Measurements from ENCODE around the gene TRAK2. TPM values are rescaled to one million over a fixed set of nuclear protein-coding genes. Genes with fewer than 3 reads are reported as not detected.

Gene TRAK2
- total RNA-seq, 2 donors from 2014 or later, result 31.4 to 40.7 TPM

DNA sequence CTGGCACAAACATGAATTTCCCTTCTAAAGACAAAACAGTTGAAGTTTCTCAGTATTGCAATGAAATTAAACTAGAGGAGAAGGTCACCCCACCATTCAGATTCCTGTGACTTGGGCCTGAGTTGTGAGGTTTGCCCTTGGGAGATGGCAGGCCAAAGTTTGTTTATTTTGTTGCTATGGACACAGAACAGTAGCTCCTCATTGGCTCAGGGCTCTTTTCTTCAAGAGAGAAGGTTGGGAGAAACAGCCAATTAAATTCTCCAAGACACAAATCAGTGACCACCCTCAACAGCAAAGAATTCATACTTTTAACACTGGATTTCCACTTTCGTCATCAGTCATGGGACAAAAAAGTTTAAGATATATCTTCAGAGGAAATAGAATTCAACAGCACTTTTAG is 94.0 kb downstream of the TRAK2 start, which contains the start of gene FLACC1:
TSS of gene FLACC1 (minus strand) at position 125 of the 400 bp plus-strand sequence. CDS start 5,941 bp downstream, outside the sequence.
- ATAC-seq, result no peak

DNA sequence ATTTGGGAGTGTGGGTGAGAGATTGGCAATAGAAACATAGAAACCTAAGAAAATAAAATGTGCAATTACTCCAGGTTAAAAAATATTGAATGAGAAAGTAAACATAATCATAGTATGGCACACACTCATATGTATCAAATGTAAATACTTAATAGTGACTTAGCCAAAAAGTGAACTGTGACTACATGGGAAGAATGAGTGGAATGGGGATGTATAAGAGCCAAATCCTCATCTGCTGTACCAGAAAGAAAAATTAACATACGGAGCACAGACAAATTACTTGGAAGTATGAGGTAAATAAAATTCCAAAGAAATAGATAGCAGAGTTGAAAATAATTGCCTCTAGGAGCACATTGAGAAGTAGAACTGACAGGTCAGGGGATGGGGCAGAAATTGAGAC is 98.1 kb downstream of the TRAK2 start:
- DNase-seq (no peak), ATAC-seq (no peak)
- no peaks in the 10 kb centered on the region for H3K9me3 ChIP-seq (ENCODE audit: control insufficient read depth, low read length, poor library complexity, severe bottlenecking)
- peaks cover 4% of the 10 kb centered on the region for H3K4me1 Mint-ChIP-seq
- H3K36me3 Mint-ChIP-seq (ENCODE audit: low read depth), result peaks cover 6% of the 10 kb centered on the region
- no peak overlapping the region for H3K4me3 Mint-ChIP-seq
- no peak overlapping the region for H3K27ac Mint-ChIP-seq
- H3K27me3 Mint-ChIP-seq, result no peaks in the 10 kb centered on the region

More for the DNA sequence above, 94.0 kb downstream of the TRAK2 start, which contains the start of gene FLACC1:
- no peaks in the 10 kb centered on the region for H3K9me3 ChIP-seq (ENCODE audit: control insufficient read depth, low read length, poor library complexity, severe bottlenecking)
- DNase-seq, result no peak
- Mint-ChIP-seq H3K4me1 (peaks cover 8% of the 10 kb centered on the region), H3K27me3 (no peaks in the 10 kb centered on the region), H3K27ac (no peak within 1 kb of the TSS), H3K36me3 (ENCODE audit: low read depth) (peaks cover 5% of the 10 kb centered on the region), H3K4me3 (no peak within 1 kb of the TSS)

DNA sequence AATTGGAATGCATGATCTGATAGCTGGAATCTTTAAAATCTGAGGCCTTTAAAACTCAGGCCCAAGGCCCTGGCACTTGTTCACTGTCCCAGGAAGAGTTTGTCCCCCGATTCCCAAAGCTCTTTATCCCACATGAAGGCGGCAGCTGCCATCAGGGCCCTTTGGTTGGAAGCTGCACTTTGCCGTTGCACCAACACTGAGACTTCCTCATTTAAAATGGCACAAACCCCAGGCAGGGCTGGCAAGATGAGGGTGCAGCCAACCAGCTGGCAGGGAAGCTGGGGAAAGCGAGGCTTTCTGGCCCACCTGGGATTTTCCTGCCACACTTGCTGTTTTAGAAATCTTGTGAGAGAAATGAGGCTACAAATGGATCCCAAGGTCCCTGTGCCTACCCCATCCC is 100.4 kb downstream of the TRAK2 start:
- Mint-ChIP-seq H3K27me3 (no peaks in the 10 kb centered on the region), H3K36me3 (ENCODE audit: low read depth) (peaks cover 6% of the 10 kb centered on the region), H3K27ac (no peak overlapping the region), H3K4me3 (no peak overlapping the region), H3K4me1 (peaks cover 2% of the 10 kb centered on the region)
- H3K9me3 ChIP-seq (ENCODE audit: control insufficient read depth, low read length, poor library complexity, severe bottlenecking), result no peaks in the 10 kb centered on the region
- DNase-seq (no peak), ATAC-seq (no peak)

DNA sequence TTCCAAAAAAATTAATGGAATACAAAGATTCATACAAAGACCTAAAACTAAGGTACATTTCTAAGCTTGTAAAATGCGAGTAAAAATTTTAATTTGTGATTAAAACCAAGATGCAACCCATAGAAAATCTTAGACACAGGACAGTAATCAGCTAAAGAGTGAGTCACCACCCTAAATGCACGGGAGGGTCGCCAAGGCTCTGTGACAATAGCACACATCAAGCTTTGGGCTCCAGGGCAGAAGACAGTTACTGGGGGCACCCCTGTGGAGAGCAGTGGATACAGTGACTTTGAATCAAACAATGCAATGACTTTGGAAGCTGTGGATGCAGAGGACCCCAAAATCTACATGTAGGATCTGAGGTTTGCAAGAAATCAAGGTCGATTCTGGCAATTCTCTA is 101.7 kb downstream of the TRAK2 start:
- peak overlapping the region; percentile 29 for H3K27ac Mint-ChIP-seq
- peaks cover 11% of the 10 kb centered on the region for H3K36me3 Mint-ChIP-seq (ENCODE audit: low read depth)
- no peak overlapping the region for H3K4me3 Mint-ChIP-seq
- no peaks in the 10 kb centered on the region for H3K9me3 ChIP-seq (ENCODE audit: control insufficient read depth, low read length, poor library complexity, severe bottlenecking)
- peaks cover 6% of the 10 kb centered on the region for H3K4me1 Mint-ChIP-seq
- DNase-seq (no peak), ATAC-seq (no peak)
- H3K27me3 Mint-ChIP-seq, result no peaks in the 10 kb centered on the region

DNA sequence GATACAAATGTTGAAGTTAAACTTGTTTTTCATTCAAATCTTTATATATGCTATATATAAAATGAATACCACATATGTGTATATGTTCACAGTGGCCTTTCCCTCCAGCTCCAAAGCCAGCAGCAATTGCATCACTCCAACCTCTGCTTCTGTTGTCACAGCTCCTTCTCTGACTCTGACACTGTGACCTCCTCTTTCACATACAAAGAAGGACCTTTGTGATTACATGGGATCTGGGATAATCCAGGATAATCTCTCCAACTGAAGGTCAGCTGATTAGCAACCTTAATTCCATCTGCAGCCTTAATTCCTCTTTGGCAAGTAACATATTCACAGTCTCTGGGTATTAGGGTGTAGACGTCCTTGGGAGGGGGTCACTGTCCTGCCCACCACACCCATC is 102.5 kb downstream of the TRAK2 start:
- Mint-ChIP-seq H3K4me3 (no peak overlapping the region), H3K27ac (peak overlapping the region; percentile 29), H3K36me3 (ENCODE audit: low read depth) (peaks cover 14% of the 10 kb centered on the region), H3K4me1 (peaks cover 6% of the 10 kb centered on the region), H3K27me3 (no peaks in the 10 kb centered on the region)
- no peaks in the 10 kb centered on the region for H3K9me3 ChIP-seq (ENCODE audit: control insufficient read depth, low read length, poor library complexity, severe bottlenecking)
- ATAC-seq, result no peak
- no peak for DNase-seq

DNA sequence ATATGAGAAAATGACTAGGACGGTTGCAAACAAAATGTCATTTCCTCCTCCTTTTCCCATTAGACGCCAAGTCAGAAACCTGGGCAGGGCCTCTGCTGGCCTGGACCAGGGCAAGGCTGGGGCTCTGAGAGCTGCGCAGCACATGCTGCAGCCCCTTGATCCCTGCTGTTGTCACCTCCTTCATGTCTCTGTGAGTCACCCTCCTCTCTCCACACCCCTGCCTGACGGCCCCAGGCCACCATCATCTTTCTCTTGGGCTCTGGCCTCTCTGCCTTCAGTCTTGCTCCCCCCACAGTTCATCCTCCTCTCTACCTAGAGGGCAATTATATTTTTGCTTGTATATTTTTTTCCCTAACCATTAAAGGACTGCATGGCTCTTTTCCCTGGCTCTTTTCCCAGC is 104.1 kb downstream of the TRAK2 start:
- ATAC-seq (no peak), DNase-seq (no peak)
- Mint-ChIP-seq H3K27me3 (no peaks in the 10 kb centered on the region), H3K4me1 (peaks cover 4% of the 10 kb centered on the region), H3K27ac (peak overlapping the region; percentile 21), H3K36me3 (ENCODE audit: low read depth) (peaks cover 17% of the 10 kb centered on the region), H3K4me3 (no peak overlapping the region)
- no peaks in the 10 kb centered on the region for H3K9me3 ChIP-seq (ENCODE audit: control insufficient read depth, low read length, poor library complexity, severe bottlenecking)

DNA sequence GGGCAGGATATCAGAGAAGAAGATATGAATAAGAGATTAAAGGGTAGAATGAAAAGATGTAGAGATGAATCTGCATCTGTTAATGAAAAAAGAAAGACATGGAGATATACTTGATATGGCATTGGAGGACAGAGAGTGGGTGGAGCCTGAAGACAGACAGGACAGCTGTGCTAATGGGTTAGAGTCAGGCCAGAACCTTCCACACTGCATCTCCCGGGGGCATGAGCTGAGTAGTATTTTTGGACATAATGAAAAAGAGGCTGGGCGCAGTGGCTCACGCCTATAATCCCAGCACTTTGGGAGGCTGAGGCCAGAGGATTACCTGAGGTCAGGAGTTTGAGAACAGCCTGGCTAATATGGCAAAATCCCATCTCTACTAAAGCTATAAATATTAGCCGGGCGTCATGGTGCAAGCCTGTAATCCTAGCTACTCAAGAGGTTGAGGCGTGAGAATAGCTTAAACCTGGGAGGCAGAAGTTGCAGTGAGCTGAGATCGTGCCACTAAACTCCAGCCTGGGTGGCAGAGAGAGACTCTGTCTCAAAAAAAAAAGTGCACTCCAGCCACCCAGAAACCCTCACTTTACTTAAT is 105.5 kb downstream of the TRAK2 start:
- Mint-ChIP-seq H3K27ac (no peak overlapping the region), H3K36me3 (ENCODE audit: low read depth) (peaks cover 19% of the 10 kb centered on the region)

DNA sequence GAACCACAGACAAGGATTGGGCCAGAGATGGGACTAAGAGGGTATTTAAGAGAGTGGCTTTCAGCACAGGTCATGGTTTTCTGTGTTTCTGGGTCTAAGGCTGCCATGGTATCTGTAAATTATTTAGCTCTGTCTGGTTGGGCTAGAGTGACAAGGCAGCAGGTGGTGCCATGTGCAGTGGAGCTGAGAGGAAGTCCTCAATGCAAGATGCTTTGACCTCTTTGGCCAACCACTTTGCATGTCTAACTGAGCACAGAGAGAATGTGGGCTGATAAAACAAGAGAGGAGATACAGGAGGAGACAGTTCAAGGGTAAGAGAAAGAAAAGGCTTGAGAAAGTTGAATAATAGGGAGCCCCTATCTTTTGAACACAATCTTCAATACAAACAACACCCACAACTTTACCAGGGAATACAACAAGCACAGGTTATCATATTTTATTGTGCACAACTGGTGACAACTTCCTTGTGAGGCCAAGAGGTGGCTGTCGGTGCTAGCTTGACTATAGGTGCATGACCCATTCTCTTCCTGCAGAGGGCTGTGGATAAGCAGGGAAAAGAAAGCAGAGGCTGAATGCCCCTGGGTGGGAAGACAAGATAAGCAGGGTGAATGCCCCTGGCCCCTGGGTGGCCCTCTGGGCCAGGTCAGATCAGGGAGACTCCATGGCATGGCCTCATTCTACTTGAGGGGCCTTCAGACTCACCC is 106.4 kb downstream of the TRAK2 start:
- ATAC-seq, result no peak
- Mint-ChIP-seq H3K4me1 (peaks cover 4% of the 10 kb centered on the region), H3K36me3 (ENCODE audit: low read depth) (peaks cover 19% of the 10 kb centered on the region), H3K27me3 (no peaks in the 10 kb centered on the region), H3K4me3 (no peak overlapping the region), H3K27ac (no peak overlapping the region)
- no peaks in the 10 kb centered on the region for H3K9me3 ChIP-seq (ENCODE audit: control insufficient read depth, low read length, poor library complexity, severe bottlenecking)
- DNase-seq, result no peak

More for the DNA sequence above, 105.5 kb downstream of the TRAK2 start:
- Mint-ChIP-seq H3K4me3 (no peak overlapping the region), H3K4me1 (peaks cover 4% of the 10 kb centered on the region), H3K27me3 (no peaks in the 10 kb centered on the region)
- ATAC-seq (no peak), DNase-seq (no peak)
- H3K9me3 ChIP-seq (ENCODE audit: control insufficient read depth, low read length, poor library complexity, severe bottlenecking), result no peaks in the 10 kb centered on the region

DNA sequence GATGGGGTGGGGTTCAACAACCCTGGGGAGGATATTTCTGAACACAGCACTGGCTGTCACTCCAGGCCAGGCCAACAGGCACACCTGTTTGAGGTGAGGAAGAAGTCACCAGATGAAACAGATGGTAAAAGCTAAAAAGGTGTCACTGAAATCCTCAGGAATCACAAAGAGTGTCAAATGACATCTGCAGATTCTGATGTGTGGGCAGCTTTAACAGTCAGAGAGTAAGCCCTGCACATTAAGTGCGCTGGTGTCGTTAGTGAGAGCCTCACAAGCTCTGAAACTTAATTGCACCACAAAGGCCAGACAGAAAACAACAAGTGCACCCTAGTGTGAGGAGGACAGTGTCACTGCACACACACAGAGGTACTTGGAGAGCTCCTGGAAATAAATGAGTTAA is 107.7 kb downstream of the TRAK2 start:
- peaks cover 13% of the 10 kb centered on the region for H3K36me3 Mint-ChIP-seq (ENCODE audit: low read depth)
- ATAC-seq, result no peak
- peaks cover 4% of the 10 kb centered on the region for H3K4me1 Mint-ChIP-seq

DNA sequence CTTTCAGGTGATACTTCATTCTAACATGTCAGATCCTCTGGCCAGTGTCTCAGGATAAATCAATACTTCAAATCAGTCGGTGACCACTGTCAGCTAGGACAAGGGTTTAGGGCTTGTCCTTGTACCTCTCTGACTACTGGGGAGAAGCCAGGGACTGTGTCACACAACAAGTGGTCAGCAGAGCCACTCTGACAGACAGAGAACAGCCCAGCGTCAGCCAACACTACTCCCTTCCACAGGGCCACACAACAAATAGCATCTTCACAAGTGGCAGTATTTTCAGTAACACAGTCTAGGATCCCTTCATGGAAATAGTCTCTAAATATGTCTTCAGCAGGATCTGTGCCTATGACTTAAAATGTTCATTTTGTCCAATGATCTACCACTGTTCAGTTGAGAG is 108.3 kb downstream of the TRAK2 start:
- peaks cover 13% of the 10 kb centered on the region for H3K36me3 Mint-ChIP-seq (ENCODE audit: low read depth)

More for the DNA sequence above, 107.7 kb downstream of the TRAK2 start:
- no peak overlapping the region for H3K4me3 Mint-ChIP-seq
- DNase-seq, result no peak
- no peaks in the 10 kb centered on the region for H3K27me3 Mint-ChIP-seq
- H3K9me3 ChIP-seq (ENCODE audit: control insufficient read depth, low read length, poor library complexity, severe bottlenecking), result no peaks in the 10 kb centered on the region
- no peak overlapping the region for H3K27ac Mint-ChIP-seq

DNA sequence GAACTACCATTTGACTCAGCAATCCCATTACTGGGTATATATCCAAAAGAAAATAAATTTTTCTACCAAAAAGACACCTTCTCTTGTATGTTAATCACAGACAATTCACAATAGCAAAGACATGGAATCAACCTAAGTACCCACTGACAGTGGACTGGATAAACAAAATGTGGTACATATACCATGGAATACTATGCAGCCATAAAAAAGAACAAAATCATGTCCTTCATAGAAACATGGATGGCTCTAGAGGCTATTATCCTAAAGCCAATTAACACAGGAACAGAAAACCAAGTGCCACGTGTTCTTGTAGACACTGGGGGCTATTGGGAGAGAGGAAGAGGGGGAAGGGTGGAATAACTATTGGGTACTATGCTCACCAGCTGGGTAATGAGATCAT is 121.8 kb downstream of the TRAK2 start:
- peaks cover 2% of the 10 kb centered on the region for H3K36me3 Mint-ChIP-seq (ENCODE audit: low read depth)
- H3K27me3 Mint-ChIP-seq, result no peaks in the 10 kb centered on the region
- peaks cover 3% of the 10 kb centered on the region for H3K4me1 Mint-ChIP-seq
- no peak overlapping the region for H3K4me3 Mint-ChIP-seq
- DNase-seq (no peak), ATAC-seq (no peak)
- H3K27ac Mint-ChIP-seq, result no peak overlapping the region
- H3K9me3 ChIP-seq (ENCODE audit: control insufficient read depth, low read length, poor library complexity, severe bottlenecking), result no peaks in the 10 kb centered on the region

More for the DNA sequence above, 108.3 kb downstream of the TRAK2 start:
- DNase-seq (no peak), ATAC-seq (no peak)
- Mint-ChIP-seq H3K27ac (no peak overlapping the region), H3K4me1 (peaks cover 4% of the 10 kb centered on the region), H3K27me3 (no peaks in the 10 kb centered on the region), H3K4me3 (no peak overlapping the region)
- no peaks in the 10 kb centered on the region for H3K9me3 ChIP-seq (ENCODE audit: control insufficient read depth, low read length, poor library complexity, severe bottlenecking)

DNA sequence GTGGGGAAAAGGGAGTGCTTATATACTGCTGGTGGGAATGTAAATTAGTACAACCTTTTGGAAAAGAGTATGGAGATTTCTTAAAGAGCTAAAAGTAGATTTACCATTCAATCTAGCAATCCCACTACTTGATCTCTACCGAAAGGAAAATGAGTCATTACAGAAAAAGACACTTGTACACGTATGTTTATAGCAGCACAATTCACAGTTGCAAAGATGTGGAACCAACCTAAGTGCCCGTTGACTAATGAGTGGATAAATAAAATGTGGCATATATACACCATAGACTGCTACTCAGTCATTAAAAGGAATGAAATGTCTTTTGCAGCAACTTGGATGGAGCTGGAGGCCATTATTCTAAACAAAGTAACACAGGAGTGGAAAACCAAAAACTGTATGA is 123.6 kb downstream of the TRAK2 start:
- DNase-seq (no peak), ATAC-seq (no peak)
- Mint-ChIP-seq H3K27ac (no peak overlapping the region), H3K4me3 (no peak overlapping the region), H3K4me1 (peaks cover 3% of the 10 kb centered on the region), H3K27me3 (no peaks in the 10 kb centered on the region), H3K36me3 (ENCODE audit: low read depth) (no peaks in the 10 kb centered on the region)
- no peaks in the 10 kb centered on the region for H3K9me3 ChIP-seq (ENCODE audit: control insufficient read depth, low read length, poor library complexity, severe bottlenecking)

All from T-helper 17 cell (primary cell).